Vagina (tissue), 2 donors: ENCODE data around the gene RAD23B.

Experiments used
- CTCF ChIP-seq, 3 experiments: fragments of 450-650 bp in 2 of 3; fragments of 200-600 bp in 1 of 3; sonication (generic) in 1 of 3; IDR thresholded peaks; one replicate each; pipeline ENCODE4 v1.5.1; 2017 to 2019; ENCODE audit warnings: antibody characterized with exemption in 3 of 3, mild to moderate bottlenecking in 2 of 3, moderate library complexity in 2 of 3
- POLR2A ChIP-seq, 2 donors: fragments of 450-650 bp; IDR thresholded peaks; one replicate each; pipeline ENCODE4 v1.6.1; 2017; ENCODE audit warnings: antibody characterized with exemption in 2 of 2, mild to moderate bottlenecking in 2 of 2, moderate library complexity in 2 of 2
- POLR2AphosphoS5 ChIP-seq, 2 donors: sonication (generic); formaldehyde crosslinking; IDR thresholded peaks; one replicate each; pipeline ENCODE4 v1.9.0; 2017; ENCODE audit warnings: antibody characterized with exemption in 2 of 2, mild to moderate bottlenecking in 2 of 2, low read depth in 1 of 2; ENCODE audit not compliant: insufficient read depth in 1 of 2

GRCh38 chr9:107307331-107307730 is 24.3 kb downstream of the RAD23B start:
- TF ChIP-seq CTCF (IDR thresholded peaks at IDR 0.05): no peak
- no peak for TF ChIP-seq POLR2A (IDR thresholded peaks at IDR 0.05)
- TF ChIP-seq POLR2AphosphoS5 (IDR thresholded peaks at IDR 0.05; ENCODE audit: insufficient read depth in 1 of 2, low read depth in 1 of 2): no peak
